Large intestine (tissue), 3 donors: ENCODE data around the gene ACTN4. TPM values are rescaled to one million over a fixed set of nuclear protein-coding genes. Genes with fewer than 3 reads are reported as not detected.
"Not testable (repeated sequence)": the region's sequence is repeated elsewhere in the genome, so short reads cannot be mapped to it uniquely, and the experiment has no call there.

ENCODE experiments used
- DNase-seq, 2 donors: peaks; one replicate each; pipeline versions ENCODE4 v3.0.0 to v3.0.0-alpha.2; 2013
- H3K27ac ChIP-seq: one replicate; pipeline ENCODE4 v1.5.1; 2013; ENCODE audit warnings: low read length
- H3K27me3 ChIP-seq: 2 replicates; pipeline ENCODE4 v1.6.1; 2013; ENCODE audit warnings: low read length; ENCODE audit not compliant: control insufficient read depth, insufficient read depth
- H3K36me3 ChIP-seq: 2 replicates; pipeline ENCODE4 v1.6.1; 2013; ENCODE audit warnings: low read length; ENCODE audit not compliant: control insufficient read depth, insufficient read depth
- H3K4me1 ChIP-seq: one replicate; pipeline ENCODE4 v1.6.1; 2013; ENCODE audit warnings: low read length; ENCODE audit not compliant: control insufficient read depth, insufficient read depth
- H3K4me3 ChIP-seq: one replicate; pipeline ENCODE4 v1.5.1; 2013; ENCODE audit warnings: low read length
- H3K9me3 ChIP-seq: one replicate; pipeline ENCODE4 v1.6.1; 2013; ENCODE audit warnings: mild to moderate bottlenecking, low read depth, low read length, moderate library complexity; ENCODE audit not compliant: control insufficient read depth
- WGBS: methylation state at CpG from one replicate; pipeline ENCODE4 v1.1.5; 2013; ENCODE audit warnings: low lambda C conversion rate; ENCODE audit not compliant: insufficient coverage; 5-methylcytosine and 5-hydroxymethylcytosine counted together
- polyA plus RNA-seq: library from polyadenylated mRNA; unstranded; fragments of 120-200 nt; gene quantifications from one replicate; pipeline ENCODE4 v1.2.1, GENCODE V29; 2013

ACTN4 gene
- polyA plus RNA-seq, 1 donor, result 747 TPM

DNA sequence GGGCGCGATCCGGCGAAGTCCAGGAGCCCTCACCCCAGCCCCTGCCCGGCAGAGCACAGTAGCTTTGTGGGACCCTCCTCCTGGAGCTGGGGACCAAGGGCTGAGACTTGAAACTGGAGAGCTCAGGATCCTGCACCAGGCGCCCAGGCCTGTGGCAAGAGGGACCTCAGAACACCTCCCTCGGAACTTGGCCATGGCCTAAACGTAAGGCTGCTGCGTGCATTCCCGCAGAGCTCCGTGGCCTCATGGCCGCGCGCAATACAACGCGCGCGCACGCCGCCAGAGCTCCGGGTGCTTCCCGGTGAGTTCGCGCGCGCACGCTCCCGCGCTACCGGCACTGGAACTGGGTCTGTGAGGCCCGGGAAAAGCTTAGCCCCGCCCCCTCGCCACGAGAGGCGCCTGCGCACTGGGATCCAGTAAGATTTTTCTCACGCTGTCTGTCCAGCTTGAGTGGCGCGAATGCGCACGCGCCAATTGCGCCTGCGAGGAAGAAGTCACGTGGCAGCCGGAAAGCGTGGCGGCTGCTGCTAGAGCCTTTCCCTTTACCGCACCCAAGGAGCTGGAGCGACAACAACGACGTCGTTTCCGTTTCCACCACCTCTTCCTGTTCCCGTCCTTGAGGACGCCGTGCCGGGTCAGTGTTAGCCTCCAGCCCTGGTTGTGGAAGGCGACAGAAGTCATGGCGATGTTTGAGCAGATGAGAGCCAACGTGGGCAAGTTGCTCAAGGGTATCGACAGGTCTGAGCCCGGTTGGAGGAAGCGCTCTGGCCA lies 28.7 kb upstream of the ACTN4 start, which contains the start of gene EIF3K:
Gene EIF3K (plus strand): TSS at position 599 of the 771 bp plus-strand sequence. CDS start 81 bp downstream, at position 680.
- H3K9me3 ChIP-seq, result no peaks in the 10 kb centered on the region
- DNase-seq, result peak; percentile 100
- H3K4me3 ChIP-seq, result peak within 1 kb of the TSS; percentile 75
- peaks cover 15% of the 10 kb centered on the region for H3K4me1 ChIP-seq
- H3K27ac ChIP-seq, result peak within 1 kb of the TSS; percentile 75
- whole genome bisulfite sequencing, result no CpG with 5 or more reads among the region's 64 CpGs
- H3K27me3 ChIP-seq, result no peaks in the 10 kb centered on the region
- peaks cover 27% of the 10 kb centered on the region for H3K36me3 ChIP-seq

DNA sequence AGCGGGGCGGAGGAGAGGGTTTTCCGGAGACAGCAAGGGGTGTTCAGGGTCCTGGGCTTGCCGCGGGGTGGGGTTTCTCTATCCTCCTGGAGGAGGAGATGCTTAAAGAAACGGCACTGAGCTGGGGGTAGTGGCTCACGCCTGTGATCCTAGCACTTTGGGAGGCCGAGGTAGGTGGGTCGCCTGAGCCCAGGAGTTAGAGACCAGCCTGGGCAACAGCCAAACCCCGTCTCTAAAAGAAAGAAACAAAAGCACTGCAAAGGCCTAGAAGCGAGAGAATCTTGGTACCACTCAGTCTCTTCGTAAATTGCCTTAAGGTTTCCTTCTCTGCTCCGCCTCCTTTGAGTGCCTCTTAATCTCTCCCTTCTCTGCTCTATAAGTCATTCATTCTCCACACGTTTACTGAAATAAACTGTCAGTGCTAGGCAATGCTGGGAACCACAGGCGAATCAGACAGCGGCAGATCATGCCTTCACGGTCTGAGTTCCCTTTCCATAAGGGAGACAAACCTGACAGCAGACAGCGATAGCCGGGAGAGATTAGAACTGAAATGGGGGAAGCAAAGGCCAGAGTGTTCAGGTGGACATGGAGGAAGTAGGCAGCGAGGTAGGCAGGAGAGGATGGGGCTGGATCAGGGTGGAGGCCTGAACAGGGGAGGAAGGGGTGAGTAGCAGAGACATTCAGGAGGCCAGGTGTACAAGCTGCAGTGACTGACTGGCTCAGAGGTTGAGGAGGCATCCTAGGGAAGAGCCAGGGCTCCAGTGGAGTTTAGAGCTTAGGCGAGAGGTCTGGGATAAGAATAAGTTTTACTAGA lies 27.9 kb upstream of the ACTN4 start:
- Histone ChIP-seq H3K27ac (peak overlapping the region; percentile 59), H3K4me3 (peak overlapping the region; percentile 75), H3K27me3 (no peaks in the 10 kb centered on the region), H3K4me1 (peaks cover 15% of the 10 kb centered on the region), H3K36me3 (peaks cover 33% of the 10 kb centered on the region), H3K9me3 (no peaks in the 10 kb centered on the region)
- no peak for DNase-seq
- 13% methylated on average over 1 of the region's 21 CpGs for WGBS

DNA sequence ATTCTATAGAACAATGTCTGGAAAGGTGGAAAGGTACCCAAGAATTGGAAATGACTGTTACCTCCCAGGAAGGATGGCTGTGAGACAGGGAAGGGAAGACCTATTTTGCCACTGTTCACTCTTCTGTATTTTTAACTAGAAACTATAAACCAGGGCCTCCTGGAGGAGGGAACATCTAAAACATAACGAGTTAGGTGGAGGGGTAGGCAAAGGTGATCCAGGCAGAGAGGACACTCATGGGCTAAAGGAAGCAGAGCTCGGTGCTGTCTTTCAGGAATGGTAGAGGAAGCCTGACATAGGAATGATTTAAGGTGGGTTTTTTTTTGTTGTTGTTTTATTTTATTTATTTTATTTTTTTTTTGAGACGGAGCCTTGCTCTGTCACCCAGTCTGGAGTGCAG lies 22.6 kb upstream of the ACTN4 start:
- Histone ChIP-seq H3K4me3 (no peak overlapping the region), H3K36me3 (peaks cover 75% of the 10 kb centered on the region), H3K27me3 (no peaks in the 10 kb centered on the region), H3K4me1 (peaks cover 4% of the 10 kb centered on the region), H3K9me3 (no peaks in the 10 kb centered on the region), H3K27ac (no peak overlapping the region)
- 100% methylated on average over 1 of the region's 3 CpGs for WGBS
- no peak for DNase-seq

DNA sequence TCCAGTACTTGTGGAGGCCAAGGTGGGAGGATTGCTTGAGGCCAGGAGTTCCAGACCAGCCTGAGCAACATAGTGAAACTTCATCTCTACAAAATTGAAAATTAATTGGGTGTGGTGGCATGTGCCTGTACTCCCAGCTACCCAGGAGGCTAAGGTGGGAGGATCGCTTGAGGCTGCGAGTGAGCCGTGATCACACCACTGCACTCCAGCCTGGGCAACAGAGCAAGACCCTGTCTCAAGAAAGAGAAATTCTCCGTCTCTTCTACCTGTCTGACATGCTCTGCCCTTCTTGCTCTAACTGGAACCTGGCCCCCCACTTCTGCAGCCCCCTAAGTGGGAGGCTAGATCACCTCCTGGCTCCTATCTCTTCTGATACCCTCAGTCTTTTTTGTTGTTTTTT lies 21.0 kb upstream of the ACTN4 start:
- H3K4me3 ChIP-seq, result no peak overlapping the region
- H3K4me1 ChIP-seq, result no peaks in the 10 kb centered on the region
- no peak for DNase-seq
- peaks cover 66% of the 10 kb centered on the region for H3K36me3 ChIP-seq
- WGBS, result no CpG with 5 or more reads among the region's 4 CpGs
- H3K9me3 ChIP-seq, result no peaks in the 10 kb centered on the region
- no peaks in the 10 kb centered on the region for H3K27me3 ChIP-seq
- H3K27ac ChIP-seq, result no peak overlapping the region

DNA sequence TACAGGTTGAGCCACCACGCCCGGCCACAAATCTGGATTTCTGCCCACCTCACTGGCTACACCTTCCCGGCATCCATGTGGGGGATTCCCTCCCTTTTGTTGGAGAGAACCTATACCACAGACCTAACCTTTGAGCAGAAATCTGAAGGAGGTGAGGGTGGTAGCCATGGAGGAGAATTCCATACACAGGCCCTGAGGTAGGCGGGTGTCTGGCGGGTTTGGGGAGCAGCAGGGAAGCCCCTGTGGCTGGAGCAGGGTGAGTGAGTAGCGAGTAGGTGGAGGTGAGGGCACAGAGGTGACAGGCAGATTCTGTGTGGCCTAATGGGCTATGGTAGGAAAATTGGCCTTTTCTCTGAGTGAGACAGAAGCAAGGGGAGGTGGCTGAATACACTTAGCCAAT lies 17.9 kb upstream of the ACTN4 start:
- H3K27ac ChIP-seq, result no peak overlapping the region
- no CpG with 5 or more reads among the region's 6 CpGs for WGBS
- no peak overlapping the region for H3K4me3 ChIP-seq
- H3K9me3 ChIP-seq, result no peaks in the 10 kb centered on the region
- H3K27me3 ChIP-seq, result no peaks in the 10 kb centered on the region
- DNase-seq, result no peak
- peaks cover 55% of the 10 kb centered on the region for H3K36me3 ChIP-seq
- peaks cover 3% of the 10 kb centered on the region for H3K4me1 ChIP-seq

DNA sequence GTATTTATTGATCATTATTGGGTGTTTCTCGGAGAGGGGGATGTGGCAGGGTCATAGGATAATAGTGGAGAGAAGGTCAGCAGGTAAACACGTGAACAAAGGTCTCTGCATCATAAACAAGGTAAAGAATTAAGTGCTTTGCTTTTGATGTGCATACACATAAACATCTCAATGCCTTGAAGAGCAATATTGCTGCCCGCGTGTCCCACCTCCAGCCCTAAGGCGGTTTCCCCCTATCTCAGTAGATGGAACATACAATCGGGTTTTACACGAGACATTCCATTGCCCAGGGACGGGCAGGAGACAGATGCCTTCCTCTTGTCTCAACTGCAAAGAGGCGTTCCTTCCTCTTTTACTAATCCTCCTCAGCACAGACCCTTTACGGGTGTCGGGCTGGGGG lies 16.1 kb upstream of the ACTN4 start:
- peaks cover 16% of the 10 kb centered on the region for H3K4me1 ChIP-seq
- WGBS, result no CpG with 5 or more reads among the region's 11 CpGs
- not testable (repeated sequence) for H3K9me3 ChIP-seq, H3K4me3 ChIP-seq, DNase-seq, H3K27me3 ChIP-seq
- H3K27ac ChIP-seq, result peak overlapping the region; percentile 46
- H3K36me3 ChIP-seq, result peaks cover 53% of the 10 kb centered on the region

DNA sequence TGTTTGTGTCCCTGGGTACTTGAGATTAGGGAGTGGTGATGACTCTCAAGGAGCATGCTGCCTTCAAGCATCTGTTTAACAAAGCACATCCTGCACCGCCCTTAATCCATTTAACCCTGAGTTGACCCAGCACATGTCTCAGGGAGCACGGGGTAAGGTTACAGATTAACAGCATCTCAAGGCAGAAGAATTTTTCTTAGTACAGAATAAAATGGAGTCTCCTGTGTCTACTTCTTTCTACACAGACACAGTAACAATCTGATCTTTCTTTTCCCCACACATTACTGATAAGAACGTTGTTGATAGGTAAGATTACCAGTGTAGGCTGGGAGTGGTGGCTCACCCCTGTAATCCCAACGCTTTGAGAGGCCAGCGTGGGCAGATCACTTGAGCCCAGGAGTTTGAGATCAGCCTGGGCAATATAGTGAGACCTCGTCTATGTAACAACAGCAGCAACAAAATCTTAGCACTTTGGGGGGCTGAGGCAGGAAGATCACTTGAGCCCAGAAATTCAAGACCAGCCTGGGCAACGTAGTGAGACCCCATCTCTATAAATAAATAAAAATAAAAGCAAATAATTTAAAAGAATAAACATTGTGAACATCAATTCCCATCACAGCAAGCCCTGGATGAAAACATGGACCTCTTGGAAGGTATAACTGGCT lies 15.5 kb upstream of the ACTN4 start:
- H3K4me3 ChIP-seq, H3K27me3 ChIP-seq, H3K9me3 ChIP-seq: not testable (repeated sequence)
- Histone ChIP-seq H3K4me1 (peaks cover 21% of the 10 kb centered on the region), H3K36me3 (peaks cover 49% of the 10 kb centered on the region), H3K27ac (peak overlapping the region; percentile 65)
- peak in 1 of 2 donors; percentile 58 for DNase-seq
- no CpG with 5 or more reads among the region's 7 CpGs for WGBS

DNA sequence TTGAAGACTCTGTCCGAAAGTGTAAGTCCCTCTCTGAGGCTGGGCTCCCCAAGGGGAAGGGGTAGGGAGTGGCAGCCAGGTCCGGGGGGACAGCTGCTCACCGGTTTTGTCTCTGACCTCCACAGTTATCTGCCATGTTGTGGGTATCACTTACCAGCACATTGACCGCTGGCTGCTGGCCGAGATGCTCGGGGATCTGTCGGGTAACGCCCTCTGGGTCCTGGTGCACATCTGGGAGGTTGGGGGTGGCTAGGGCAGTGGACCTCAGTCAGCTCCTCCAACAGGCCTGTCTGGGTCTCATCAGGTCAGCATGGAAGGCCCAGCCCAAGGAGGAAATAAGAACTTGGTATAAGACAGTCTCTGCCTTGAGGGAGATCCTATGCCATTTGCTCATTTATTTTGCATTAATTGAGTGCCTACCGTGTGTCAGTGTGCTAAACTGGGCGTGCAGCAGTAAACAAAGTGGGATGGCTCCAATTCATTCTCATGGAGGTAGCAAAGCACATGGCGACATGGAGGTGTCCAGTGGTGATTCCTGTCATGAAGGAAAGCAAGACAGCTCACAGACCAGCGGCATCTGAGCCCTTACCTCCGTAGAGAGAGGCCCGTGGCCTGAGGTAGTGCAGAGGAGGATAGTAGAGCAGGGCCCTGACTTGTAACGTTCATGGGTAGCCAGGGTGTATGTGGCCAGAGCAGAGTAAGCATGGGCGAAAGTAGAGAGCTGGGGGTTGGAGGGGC lies 14.8 kb upstream of the ACTN4 start:
- H3K27me3 ChIP-seq, result no peaks in the 10 kb centered on the region
- peaks cover 24% of the 10 kb centered on the region for H3K4me1 ChIP-seq
- H3K4me3 ChIP-seq, result no peak overlapping the region
- no peaks in the 10 kb centered on the region for H3K9me3 ChIP-seq
- no peak for DNase-seq
- WGBS, result no CpG with 5 or more reads among the region's 16 CpGs
- peaks cover 44% of the 10 kb centered on the region for H3K36me3 ChIP-seq
- H3K27ac ChIP-seq, result peak overlapping the region; percentile 65

DNA sequence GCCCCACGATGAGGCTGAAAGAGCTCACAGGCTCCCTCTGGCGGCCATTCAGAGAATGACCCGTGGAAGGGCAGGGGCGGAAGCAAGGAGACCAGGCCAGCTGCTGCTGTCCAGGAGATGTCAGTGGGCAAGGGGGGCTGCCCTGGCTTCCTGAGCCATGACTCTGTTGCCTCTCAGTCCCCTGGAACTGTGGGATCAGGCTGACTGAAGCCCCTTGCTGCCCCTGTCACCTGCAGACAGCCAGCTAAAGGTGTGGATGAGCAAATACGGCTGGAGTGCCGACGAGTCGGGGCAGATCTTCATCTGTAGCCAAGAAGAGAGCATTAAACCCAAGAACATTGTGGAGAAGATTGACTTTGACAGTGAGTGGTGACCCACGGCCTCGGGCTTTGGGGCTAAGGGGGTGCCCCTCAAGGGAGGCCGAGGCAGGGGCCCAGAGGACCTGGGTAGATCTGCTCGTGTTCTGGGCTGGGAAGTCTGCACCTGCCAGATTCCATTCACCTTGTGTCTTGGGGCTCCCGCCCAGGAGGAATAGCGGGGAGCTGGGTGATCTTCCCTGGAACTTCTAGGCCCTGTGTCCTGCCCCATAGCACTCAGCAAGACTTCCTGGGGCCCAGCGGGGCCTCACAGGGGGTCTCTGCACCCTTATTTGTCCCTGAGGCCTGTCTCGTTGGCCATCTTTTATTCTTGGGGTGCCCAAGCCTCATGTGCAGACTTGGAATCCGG lies 12.5 kb upstream of the ACTN4 start:
- Histone ChIP-seq H3K36me3 (peaks cover 30% of the 10 kb centered on the region), H3K27ac (peak overlapping the region; percentile 41)
- WGBS, result no CpG with 5 or more reads among the region's 17 CpGs

More for the DNA sequence above, 12.5 kb upstream of the ACTN4 start:
- DNase-seq, result peak in 1 of 2 donors; percentile 59
- Histone ChIP-seq H3K9me3 (no peaks in the 10 kb centered on the region), H3K4me3 (no peak overlapping the region), H3K4me1 (peaks cover 24% of the 10 kb centered on the region), H3K27me3 (no peaks in the 10 kb centered on the region)
